ENCODE results near the gene NPPA. TPM values are rescaled to one million over a fixed set of nuclear protein-coding genes. Genes with fewer than 3 reads are reported as not detected.

The NPPA gene
- total and polyA plus RNA-seq, 5 donors, result 26,185 to 59,291 (median 42,849) TPM

DNA sequence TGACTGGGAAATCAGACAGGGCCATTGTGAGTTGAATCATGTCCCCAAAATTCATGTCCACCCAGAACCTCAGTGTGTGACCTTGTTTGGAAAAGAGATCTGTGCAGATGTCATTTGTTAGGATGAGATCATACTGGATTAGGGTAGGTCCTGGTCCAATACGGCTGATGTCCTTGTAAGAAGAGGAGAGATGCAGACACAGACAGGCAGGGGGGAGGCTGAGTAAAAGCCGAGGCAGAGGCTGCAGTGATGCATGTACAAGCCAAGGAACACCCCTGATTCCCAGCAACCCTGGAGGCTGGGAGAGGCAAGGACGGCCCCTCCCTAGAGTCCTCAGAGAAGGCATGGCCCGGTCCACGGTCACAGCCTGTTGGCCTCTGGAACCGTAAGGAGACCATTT lies 27.0 kb upstream of the NPPA start:
- no peak overlapping the region for H3K4me3 ChIP-seq (ENCODE audit: low read length)
- no peak for DNase-seq
- intact Hi-C loops (cut with DNase I), result no loop called here
- H3K4me1 ChIP-seq (ENCODE audit: control insufficient read depth, insufficient read depth, low read length), result peaks cover 6% of the 10 kb centered on the region
- ATAC-seq, result peak in 1 of 2 donors; percentile 14
- H3K27me3 ChIP-seq (ENCODE audit: control insufficient read depth, insufficient read depth), result no peaks in the 10 kb centered on the region
- H3K9me3 ChIP-seq (ENCODE audit: control insufficient read depth, low read length), result no peaks in the 10 kb centered on the region
- H3K27ac ChIP-seq (ENCODE audit: low read length), result peak overlapping the region; percentile 67
- 70% methylated on average over 6 of the region's 6 CpGs for whole genome bisulfite sequencing

- H3K9me3 ChIP-seq (ENCODE audit: control insufficient read depth, low read length), result no peaks in the 10 kb centered on the region
- 19% methylated on average over 10 of the region's 10 CpGs for WGBS
- peak; percentile 84 to 93 (median 92) for DNase-seq
- no peaks in the 10 kb centered on the region for H3K27me3 ChIP-seq (ENCODE audit: control insufficient read depth, insufficient read depth)
- ATAC-seq, result peak; percentile 93
- peaks cover 5% of the 10 kb centered on the region for H3K4me1 ChIP-seq (ENCODE audit: control insufficient read depth, insufficient read depth, low read length)
- intact Hi-C loops (cut with DNase I), result no loop called here
- no peak overlapping the region for H3K4me3 ChIP-seq (ENCODE audit: low read length)
- peak overlapping the region; percentile 67 for H3K27ac ChIP-seq (ENCODE audit: low read length)
Measured at GRCh38 chr1:11874258-11874562, 26.6 kb upstream of the NPPA start.

- Histone ChIP-seq H3K27ac (ENCODE audit: low read length) (peak overlapping the region; percentile 83), H3K4me3 (ENCODE audit: low read length) (no peak overlapping the region), H3K27me3 (ENCODE audit: control insufficient read depth, insufficient read depth) (no peaks in the 10 kb centered on the region), H3K9me3 (ENCODE audit: control insufficient read depth, low read length) (no peaks in the 10 kb centered on the region), H3K4me1 (ENCODE audit: control insufficient read depth, insufficient read depth, low read length) (peaks cover 5% of the 10 kb centered on the region)
- ATAC-seq (no peak), DNase-seq (no peak)
- 48% methylated on average over 14 of the region's 14 CpGs for WGBS
- intact Hi-C loops (cut with DNase I), result no loop called here
Measured at GRCh38 chr1:11873395-11874257, 26.0 kb upstream of the NPPA start.

- H3K9me3 ChIP-seq (ENCODE audit: control insufficient read depth, low read length), result no peaks in the 10 kb centered on the region
- H3K4me1 ChIP-seq (ENCODE audit: control insufficient read depth, insufficient read depth, low read length), result peaks cover 5% of the 10 kb centered on the region
- no peak overlapping the region for H3K4me3 ChIP-seq (ENCODE audit: low read length)
- ATAC-seq, result no peak
- no peaks in the 10 kb centered on the region for H3K27me3 ChIP-seq (ENCODE audit: control insufficient read depth, insufficient read depth)
- no peak for DNase-seq
- 63% methylated on average over 7 of the region's 7 CpGs for WGBS
- intact Hi-C loops (cut with DNase I), result no loop called here
- no peak overlapping the region for H3K27ac ChIP-seq (ENCODE audit: low read length)
Measured at GRCh38 chr1:11872545-11872944, 25.0 kb upstream of the NPPA start.

GRCh38 chr1:11869650-11870207 lies 22.1 kb upstream of the NPPA start:
- no peak for DNase-seq
- H3K27ac ChIP-seq (ENCODE audit: low read length), result no peak overlapping the region
- H3K4me3 ChIP-seq (ENCODE audit: low read length), result no peak overlapping the region
- no peak for ATAC-seq
- 81% methylated on average over 5 of the region's 5 CpGs for WGBS
- intact Hi-C loops (cut with DNase I), result no loop called here
- H3K27me3 ChIP-seq (ENCODE audit: control insufficient read depth, insufficient read depth), result no peaks in the 10 kb centered on the region
- H3K4me1 ChIP-seq (ENCODE audit: control insufficient read depth, insufficient read depth, low read length), result peaks cover 1% of the 10 kb centered on the region
- no peaks in the 10 kb centered on the region for H3K9me3 ChIP-seq (ENCODE audit: control insufficient read depth, low read length)

DNA sequence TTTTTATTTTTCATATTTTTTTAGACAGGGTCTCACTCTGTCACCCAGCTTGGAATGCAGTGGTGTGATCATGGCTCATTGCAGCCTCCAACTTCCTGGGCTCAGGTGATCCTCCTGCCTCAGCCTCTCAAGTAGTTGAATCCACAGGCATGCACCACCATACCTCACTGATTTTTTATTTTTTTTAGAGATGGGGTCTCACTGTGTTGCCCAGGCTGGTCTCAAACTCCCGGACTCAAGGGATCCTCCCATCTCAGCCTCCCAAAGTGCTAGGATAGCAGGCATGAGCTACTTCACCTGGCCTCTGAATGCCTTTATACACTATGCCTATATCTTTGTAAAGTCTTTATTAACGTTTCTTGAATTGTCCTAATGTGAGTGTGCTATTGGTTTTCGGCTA lies 21.5 kb upstream of the NPPA start:
- WGBS, result 84% methylated on average over 3 of the region's 3 CpGs

GRCh38 chr1:11868331-11868980 lies 20.9 kb upstream of the NPPA start:
- Histone ChIP-seq H3K4me3 (ENCODE audit: low read length) (no peak overlapping the region), H3K27ac (ENCODE audit: low read length) (no peak overlapping the region), H3K9me3 (ENCODE audit: control insufficient read depth, low read length) (no peaks in the 10 kb centered on the region), H3K27me3 (ENCODE audit: control insufficient read depth, insufficient read depth) (no peaks in the 10 kb centered on the region), H3K4me1 (ENCODE audit: control insufficient read depth, insufficient read depth, low read length) (no peaks in the 10 kb centered on the region)
- DNase-seq (no peak), ATAC-seq (no peak)
- intact Hi-C loops (cut with DNase I), result no loop called here
- 83% methylated on average over 13 of the region's 13 CpGs for whole genome bisulfite sequencing

More for the DNA sequence above, 21.5 kb upstream of the NPPA start:
- H3K27me3 ChIP-seq (ENCODE audit: control insufficient read depth, insufficient read depth), result no peaks in the 10 kb centered on the region
- intact Hi-C loops (cut with DNase I), result no loop called here
- H3K4me3 ChIP-seq (ENCODE audit: low read length), result no peak overlapping the region
- no peaks in the 10 kb centered on the region for H3K9me3 ChIP-seq (ENCODE audit: control insufficient read depth, low read length)
- H3K27ac ChIP-seq (ENCODE audit: low read length), result no peak overlapping the region
- no peak for DNase-seq
- ATAC-seq, result no peak
- H3K4me1 ChIP-seq (ENCODE audit: control insufficient read depth, insufficient read depth, low read length), result no peaks in the 10 kb centered on the region

GRCh38 chr1:11862890-11863289 lies 15.3 kb upstream of the NPPA start:
- DNase-seq, result no peak
- no peak for ATAC-seq
- Histone ChIP-seq H3K9me3 (ENCODE audit: control insufficient read depth, low read length) (no peaks in the 10 kb centered on the region), H3K4me1 (ENCODE audit: control insufficient read depth, insufficient read depth, low read length) (no peaks in the 10 kb centered on the region), H3K4me3 (ENCODE audit: low read length) (no peak overlapping the region), H3K27ac (ENCODE audit: low read length) (no peak overlapping the region), H3K27me3 (ENCODE audit: control insufficient read depth, insufficient read depth) (no peaks in the 10 kb centered on the region)
- 39% methylated on average over 6 of the region's 6 CpGs for WGBS
- intact Hi-C loops (cut with DNase I), result no loop called here

DNA sequence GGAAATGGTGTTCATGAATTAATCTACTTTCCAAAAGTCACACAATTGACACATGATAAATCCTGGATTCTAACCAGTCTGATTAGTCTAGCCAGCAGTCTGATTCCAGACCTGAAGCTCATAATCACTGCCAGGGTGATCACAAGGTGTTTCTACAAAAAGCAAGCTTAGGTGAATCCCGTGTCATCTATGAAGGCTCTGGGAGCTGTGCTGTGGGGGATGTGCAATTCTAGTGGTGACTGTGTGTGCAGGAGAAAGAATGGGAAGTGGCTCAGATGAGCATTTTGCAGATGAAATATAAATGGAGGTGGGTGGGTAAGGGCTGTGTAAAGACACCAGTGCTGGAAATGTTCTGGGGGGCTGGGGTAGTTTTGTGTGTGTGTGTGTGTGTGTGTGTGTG lies 13.0 kb upstream of the NPPA start:
- H3K9me3 ChIP-seq (ENCODE audit: control insufficient read depth, low read length), result no peaks in the 10 kb centered on the region
- intact Hi-C loops (cut with DNase I), result no loop called here
- 38% methylated on average over 1 of the region's 1 CpG for WGBS
- no peaks in the 10 kb centered on the region for H3K27me3 ChIP-seq (ENCODE audit: control insufficient read depth, insufficient read depth)
- no peak overlapping the region for H3K4me3 ChIP-seq (ENCODE audit: low read length)
- ATAC-seq, result no peak
- H3K27ac ChIP-seq (ENCODE audit: low read length), result no peak overlapping the region
- H3K4me1 ChIP-seq (ENCODE audit: control insufficient read depth, insufficient read depth, low read length), result no peaks in the 10 kb centered on the region
- DNase-seq, result no peak

DNA sequence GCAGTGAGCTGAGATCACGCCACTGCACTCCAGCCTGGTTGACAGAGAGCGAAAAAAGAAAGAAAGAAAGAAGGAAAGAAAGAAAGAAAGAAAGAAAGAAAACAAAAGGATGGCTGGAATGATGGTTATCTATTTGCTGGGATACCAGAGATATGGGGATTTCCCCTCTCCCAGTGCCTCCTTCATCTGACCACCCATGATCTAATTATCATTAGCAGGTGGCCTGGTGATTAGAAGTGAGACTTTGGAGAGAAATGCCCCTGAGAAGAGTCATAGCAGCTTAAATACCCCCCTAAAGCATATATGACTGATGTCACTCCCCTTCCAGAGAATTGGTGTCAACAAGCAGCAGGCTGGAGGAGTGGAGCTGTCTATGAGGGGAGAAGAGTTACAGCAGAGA lies 12.5 kb upstream of the NPPA start:
- Histone ChIP-seq H3K4me3 (ENCODE audit: low read length) (no peak overlapping the region), H3K9me3 (ENCODE audit: control insufficient read depth, low read length) (no peaks in the 10 kb centered on the region), H3K27me3 (ENCODE audit: control insufficient read depth, insufficient read depth) (no peaks in the 10 kb centered on the region), H3K27ac (ENCODE audit: low read length) (no peak overlapping the region), H3K4me1 (ENCODE audit: control insufficient read depth, insufficient read depth, low read length) (no peaks in the 10 kb centered on the region)
- DNase-seq (no peak), ATAC-seq (no peak)
- intact Hi-C loops (cut with DNase I), result no loop called here
- WGBS, result 68% methylated on average over 2 of the region's 2 CpGs
